ENCODE results near the gene FAM3D.
A peak's percentile ranks its signal among the peaks of the same experiment; 100 is the strongest.

Gene FAM3D

DNA sequence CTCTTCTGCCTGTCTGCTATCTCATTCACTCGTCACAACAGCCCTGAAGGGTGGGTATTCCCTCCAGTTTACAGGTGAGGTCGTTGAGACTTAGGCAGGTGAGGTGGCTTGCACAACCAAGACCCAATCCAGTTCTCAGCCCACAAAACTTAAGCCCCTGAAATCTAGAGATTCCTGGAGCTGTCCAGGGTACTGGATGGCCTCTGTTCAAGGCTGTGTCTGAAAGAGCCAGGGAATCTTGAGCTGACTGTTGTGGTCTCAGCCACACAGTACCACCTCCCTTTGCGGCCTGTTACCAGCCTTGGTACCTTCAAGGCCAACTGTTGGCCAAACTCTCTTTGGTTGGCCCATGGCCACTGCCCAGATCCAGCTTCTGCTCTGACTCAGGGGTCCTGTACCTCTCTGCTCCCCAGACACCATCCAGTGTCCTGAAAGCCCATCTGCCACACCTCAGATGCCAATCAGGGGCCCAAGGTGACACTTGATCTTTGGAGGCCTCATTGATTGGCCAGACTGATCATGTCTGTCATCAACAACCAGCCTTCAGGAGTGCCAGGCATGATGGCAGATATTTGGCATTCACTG, 78.5 kb downstream of the FAM3D start:
- DNase-seq: no peak

DNA sequence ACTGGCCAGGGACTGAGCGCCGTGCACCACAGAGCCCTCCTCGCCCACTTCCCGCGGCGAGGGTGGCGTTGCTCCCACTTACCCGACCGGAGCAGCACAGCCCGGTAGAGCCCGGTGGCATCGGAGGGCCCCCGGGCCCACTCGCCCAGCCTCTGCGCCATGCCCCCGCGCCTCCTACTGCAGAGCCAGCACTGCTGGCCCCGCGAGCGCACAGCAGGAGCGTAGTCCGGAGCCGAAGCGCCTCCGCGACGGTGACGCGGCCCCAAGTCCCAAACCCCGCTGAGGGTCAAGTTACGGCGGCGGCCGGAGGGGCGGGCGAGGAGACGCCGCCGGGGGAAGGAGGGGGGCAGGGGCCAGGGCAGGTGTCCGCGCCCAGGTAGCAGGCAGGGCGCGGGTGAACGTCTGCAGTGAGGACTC, 79.8 kb downstream of the FAM3D start:
- no peak for DNase-seq

DNA sequence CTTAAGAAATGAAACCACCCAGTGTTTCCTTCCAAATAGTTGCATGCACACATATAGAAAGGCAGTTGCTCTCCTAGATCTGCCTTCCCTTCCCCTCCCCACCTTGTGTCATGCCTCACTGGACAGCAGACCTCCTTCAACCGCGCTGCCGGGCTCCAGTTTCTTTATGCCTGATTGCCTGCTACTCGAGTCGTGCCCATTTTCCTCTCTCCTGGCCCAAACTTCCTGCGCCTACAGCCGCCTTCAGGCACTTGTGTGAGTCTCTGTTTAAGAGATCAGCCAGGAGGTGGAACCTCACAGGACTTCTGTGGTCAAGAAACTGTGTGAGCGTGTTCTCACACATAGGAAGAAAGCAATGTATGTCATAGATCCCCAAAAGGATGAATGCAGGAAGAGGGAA, 80.6 kb downstream of the FAM3D start:
- peak; percentile 30 for DNase-seq

DNA sequence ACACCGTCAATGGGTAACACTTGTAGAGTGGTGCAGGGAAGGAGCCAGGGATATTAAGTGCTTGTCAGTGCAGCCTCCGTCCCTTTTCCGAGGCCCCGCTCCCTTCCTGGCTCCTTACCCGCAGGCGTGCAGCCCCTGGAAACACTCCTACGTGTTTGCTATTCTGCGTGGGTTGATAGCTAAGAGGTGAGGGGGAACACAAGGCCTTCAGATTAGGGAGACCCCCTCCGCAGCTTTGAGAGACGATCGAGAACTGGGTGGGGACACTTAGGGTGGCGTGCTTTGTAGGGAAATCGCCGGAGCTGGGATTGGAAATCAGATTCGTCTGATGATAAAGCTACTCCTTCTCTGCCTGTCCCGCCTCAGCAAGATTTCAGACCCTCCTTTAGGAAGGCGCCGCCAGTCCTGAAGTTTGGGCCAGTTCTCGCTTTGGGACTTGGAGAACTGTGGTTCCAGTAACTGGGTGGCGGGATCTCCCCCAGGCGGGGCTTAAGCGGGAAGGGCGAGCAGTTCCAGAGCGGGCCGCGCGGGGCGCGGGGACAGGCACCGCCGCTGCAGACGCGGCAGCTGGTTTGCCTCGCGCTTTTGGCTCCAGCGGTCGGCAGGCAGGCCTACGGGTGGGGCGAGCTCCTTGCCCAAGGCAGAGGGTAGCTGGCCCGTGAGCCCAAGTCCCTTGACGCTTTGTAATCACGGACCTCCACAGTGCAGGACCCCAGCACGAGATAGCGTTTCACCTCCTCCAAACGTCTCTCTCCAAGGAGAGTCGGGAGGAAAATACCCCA, 81.4 kb downstream of the FAM3D start:
- DNase-seq: peak; percentile 37

DNA sequence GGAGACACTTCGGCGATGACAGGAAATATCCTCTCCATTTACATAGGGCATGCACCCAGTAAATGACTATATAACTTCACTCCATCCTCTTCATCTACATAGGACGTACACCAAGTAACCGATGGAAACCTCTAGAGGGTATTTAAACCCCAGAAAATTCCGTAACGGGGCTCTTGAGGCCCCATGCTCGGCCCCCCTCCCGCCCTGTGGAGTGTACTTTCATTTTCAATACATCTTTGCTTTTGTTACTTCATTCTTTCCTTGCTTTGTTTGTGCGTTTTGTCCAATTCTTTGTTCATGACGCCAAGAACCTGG, 81.9 kb downstream of the FAM3D start:
- no peak for DNase-seq

All from NCI-H2029 (cell line).